Parathyroid adenoma (tissue), 2 donors: Measurements from ENCODE around the gene GALNTL6.

Experiments
- H2AFZ ChIP-seq: fragments of 300-600 bp; sonication (generic); one replicate; pipeline ENCODE4 v1.7.0; 2017; ENCODE audit warnings: antibody characterized with exemption, mild to moderate bottlenecking
- H3K27ac ChIP-seq: fragments of 300-600 bp; sonication (generic); one replicate; pipeline ENCODE4 v1.7.0; 2017
- H3K27me3 ChIP-seq: fragments of 300-600 bp; sonication (generic); one replicate; pipeline ENCODE4 v1.7.0; 2017; ENCODE audit warnings: low read length; ENCODE audit not compliant: control insufficient read depth, insufficient read depth
- H3K36me3 ChIP-seq: fragments of 300-600 bp; sonication (generic); one replicate; pipeline ENCODE4 v1.7.0; 2017; ENCODE audit warnings: low read length; ENCODE audit not compliant: control insufficient read depth, insufficient read depth
- H3K4me1 ChIP-seq: fragments of 300-600 bp; sonication (generic); one replicate; pipeline ENCODE4 v1.7.0; 2017; ENCODE audit warnings: control low read depth
- H3K4me2 ChIP-seq: fragments of 300-600 bp; sonication (generic); one replicate; pipeline ENCODE4 v1.7.0; 2017; ENCODE audit warnings: low read length
- H3K4me3 ChIP-seq: fragments of 300-600 bp; sonication (generic); one replicate; pipeline ENCODE4 v1.7.0; 2017; ENCODE audit warnings: low read depth, low read length
- H3K79me2 ChIP-seq: fragments of 300-600 bp; sonication (generic); one replicate; pipeline ENCODE4 v1.7.0; 2017; ENCODE audit warnings: control low read depth
- H3K9ac ChIP-seq: fragments of 300-600 bp; sonication (generic); one replicate; pipeline ENCODE4 v1.7.0; 2017; ENCODE audit warnings: mild to moderate bottlenecking
- H3K9me3 ChIP-seq: fragments of 300-600 bp; sonication (generic); one replicate; pipeline ENCODE4 v1.7.0; 2017; ENCODE audit warnings: low read length; ENCODE audit not compliant: control insufficient read depth
- CTCF ChIP-seq: fragments of 300-600 bp; sonication (generic); IDR thresholded peaks from one replicate; pipeline ENCODE4 v1.7.0; 2017; ENCODE audit warnings: antibody characterized with exemption, mild to moderate bottlenecking
- donor health status: primary hyperparathyroidism.

Gene GALNTL6

GRCh38 chr4:173044340-173044739 lies 1231.1 kb downstream of the GALNTL6 start:
- Histone ChIP-seq H3K79me2 (no peaks in the 10 kb centered on the region), H3K4me2 (no peak overlapping the region), H3K36me3 (no peaks in the 10 kb centered on the region), H2AFZ (no peak overlapping the region), H3K4me3 (no peak overlapping the region), H3K9me3 (no peaks in the 10 kb centered on the region), H3K27me3 (no peaks in the 10 kb centered on the region), H3K4me1 (no peaks in the 10 kb centered on the region), H3K9ac (no peak overlapping the region), H3K27ac (no peak overlapping the region)
- no peak for TF ChIP-seq CTCF

- no peaks in the 10 kb centered on the region for H3K9me3 ChIP-seq
- no peak overlapping the region for H2AFZ ChIP-seq
- no peak overlapping the region for H3K9ac ChIP-seq
- H3K27me3 ChIP-seq, result no peaks in the 10 kb centered on the region
- no peak overlapping the region for H3K4me2 ChIP-seq
- H3K4me3 ChIP-seq, result no peak overlapping the region
- no peaks in the 10 kb centered on the region for H3K79me2 ChIP-seq
- no peaks in the 10 kb centered on the region for H3K4me1 ChIP-seq
- no peak for TF ChIP-seq CTCF
- no peak overlapping the region for H3K27ac ChIP-seq
- H3K36me3 ChIP-seq, result no peaks in the 10 kb centered on the region
Observed at GRCh38 chr4:173045571-173045970, 1232.4 kb downstream of the GALNTL6 start.

GRCh38 chr4:173046144-173046543 lies 1232.9 kb downstream of the GALNTL6 start:
- H3K36me3 ChIP-seq, result no peaks in the 10 kb centered on the region
- no peak overlapping the region for H3K27ac ChIP-seq
- no peak for TF ChIP-seq CTCF
- no peak overlapping the region for H3K9ac ChIP-seq
- H3K4me1 ChIP-seq, result no peaks in the 10 kb centered on the region
- no peak overlapping the region for H2AFZ ChIP-seq
- H3K4me3 ChIP-seq, result no peak overlapping the region
- H3K9me3 ChIP-seq, result no peaks in the 10 kb centered on the region
- H3K4me2 ChIP-seq, result no peak overlapping the region
- no peaks in the 10 kb centered on the region for H3K79me2 ChIP-seq
- H3K27me3 ChIP-seq, result no peaks in the 10 kb centered on the region

DNA sequence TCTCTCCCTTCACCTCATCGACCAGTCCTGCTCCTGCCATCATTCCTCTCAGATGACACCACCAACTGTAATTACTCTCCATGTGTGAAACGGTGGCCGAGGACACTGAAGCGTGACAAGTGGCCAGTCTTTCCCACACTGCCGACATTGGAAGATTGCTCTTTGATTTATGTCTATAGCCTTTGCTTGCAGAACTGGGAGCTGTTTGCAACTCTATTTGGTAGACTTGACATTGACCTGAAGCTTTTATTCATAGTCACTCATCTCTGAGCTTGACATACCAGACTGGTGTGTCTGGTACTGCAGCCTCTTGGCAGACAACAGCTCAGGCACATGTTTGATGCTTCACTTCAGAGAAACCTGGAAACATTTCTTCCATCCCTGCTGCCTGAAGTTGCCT lies 1233.6 kb downstream of the GALNTL6 start:
- Histone ChIP-seq H3K4me2 (no peak overlapping the region), H3K27ac (no peak overlapping the region), H3K4me1 (no peaks in the 10 kb centered on the region), H3K36me3 (no peaks in the 10 kb centered on the region), H3K27me3 (no peaks in the 10 kb centered on the region), H3K9me3 (no peaks in the 10 kb centered on the region), H3K79me2 (no peaks in the 10 kb centered on the region), H3K9ac (no peak overlapping the region), H3K4me3 (no peak overlapping the region), H2AFZ (no peak overlapping the region)
- TF ChIP-seq CTCF, result no peak

- H2AFZ ChIP-seq, result no peak overlapping the region
- H3K4me1 ChIP-seq, result no peaks in the 10 kb centered on the region
- no peak overlapping the region for H3K27ac ChIP-seq
- no peaks in the 10 kb centered on the region for H3K9me3 ChIP-seq
- no peaks in the 10 kb centered on the region for H3K27me3 ChIP-seq
- H3K4me2 ChIP-seq, result no peak overlapping the region
- H3K4me3 ChIP-seq, result no peak overlapping the region
- no peaks in the 10 kb centered on the region for H3K36me3 ChIP-seq
- H3K79me2 ChIP-seq, result no peaks in the 10 kb centered on the region
- no peak overlapping the region for H3K9ac ChIP-seq
- no peak for TF ChIP-seq CTCF
Observed at GRCh38 chr4:173051232-173051631, 1238.0 kb downstream of the GALNTL6 start.
